Muscle of back (tissue), 11 donors: ENCODE data around the gene ZNF385C. TPM values are rescaled to one million over a fixed set of nuclear protein-coding genes. Genes with fewer than 3 reads are reported as not detected.

Source experiments
- DNase-seq, 3 donors: peaks; one replicate each; pipeline versions ENCODE4 v3.0.0 to v3.0.0-alpha.2; 2013
- polyA plus RNA-seq, 10 donors: library from polyadenylated mRNA; unstranded; fragments of 120-200 nt; gene quantifications; one replicate each; pipeline ENCODE4 v1.2.1, GENCODE V29; 2013; ENCODE audit not compliant: insufficient read length in 10 of 10

The ZNF385C gene
- polyA plus RNA-seq, 10 donors = 4.3 to 16.1 (median 7.8) TPM

DNA sequence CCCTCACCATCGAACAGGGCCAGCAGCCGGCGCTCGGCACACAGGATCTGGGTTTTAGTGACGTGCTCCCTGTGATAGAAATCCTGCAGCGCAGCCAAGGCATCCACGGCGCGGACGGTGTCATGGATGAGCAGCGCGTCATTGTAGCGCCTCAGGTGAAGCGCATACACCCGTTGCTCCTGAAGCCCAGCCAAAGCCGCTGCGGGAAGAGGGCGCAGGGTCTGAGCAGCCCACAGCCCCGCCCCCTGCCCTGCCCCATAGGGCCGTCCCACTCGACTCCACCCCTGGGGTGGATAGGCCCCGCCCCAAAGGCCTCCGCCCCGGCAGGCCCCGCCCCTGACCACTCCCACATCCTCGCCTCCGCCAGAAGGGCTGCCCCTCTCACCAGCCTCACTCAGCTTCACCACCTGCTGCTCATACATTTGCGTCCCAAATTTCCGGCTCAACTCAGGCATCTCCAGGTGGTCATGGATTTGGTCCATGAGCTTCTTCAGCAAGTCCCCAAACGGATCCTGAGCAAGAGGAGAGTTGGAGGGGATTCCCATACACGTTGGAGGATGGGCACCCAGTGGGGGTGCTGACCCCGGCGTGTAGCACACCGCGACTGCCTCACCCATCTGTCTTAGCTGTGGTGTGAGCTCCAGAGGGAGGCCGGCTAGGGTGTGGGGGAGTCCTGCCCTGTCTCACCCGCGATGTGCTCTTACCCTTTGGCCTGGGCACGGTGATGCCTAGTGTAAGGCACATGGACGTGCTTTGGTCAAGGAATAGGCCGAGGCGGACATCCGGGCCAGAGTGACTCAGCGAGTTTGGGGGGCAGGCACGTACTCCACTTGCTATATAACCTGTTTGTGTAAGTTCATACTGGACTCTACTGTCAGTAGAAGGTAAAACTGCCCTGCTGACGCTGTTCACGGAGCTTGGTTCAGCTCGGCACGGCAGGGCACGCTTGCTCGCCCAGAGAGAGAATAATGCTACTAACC, 9.6 kb upstream of the ZNF385C start:
- DNase-seq = peak; percentile 29 to 62 (median 51)

DNA sequence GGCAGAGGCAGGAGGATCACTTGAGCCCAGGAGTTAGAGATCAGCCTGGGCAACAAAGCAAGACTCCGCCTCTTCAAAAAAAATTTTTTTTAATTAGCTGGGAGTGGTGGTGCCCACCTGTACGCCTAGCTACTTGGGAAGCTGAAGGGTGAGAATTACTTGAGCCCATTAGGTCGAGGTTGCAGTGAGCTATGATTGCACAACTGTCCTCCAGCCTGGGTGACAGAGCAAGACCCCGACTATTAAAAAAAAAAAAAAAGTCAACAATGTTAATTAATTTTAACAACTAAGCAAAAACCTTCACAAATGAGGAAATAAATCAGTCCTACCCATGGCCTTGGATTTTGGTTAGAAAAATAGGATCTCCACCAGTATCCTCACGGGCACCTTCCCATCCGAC, 8.9 kb upstream of the ZNF385C start:
- no peak for DNase-seq

DNA sequence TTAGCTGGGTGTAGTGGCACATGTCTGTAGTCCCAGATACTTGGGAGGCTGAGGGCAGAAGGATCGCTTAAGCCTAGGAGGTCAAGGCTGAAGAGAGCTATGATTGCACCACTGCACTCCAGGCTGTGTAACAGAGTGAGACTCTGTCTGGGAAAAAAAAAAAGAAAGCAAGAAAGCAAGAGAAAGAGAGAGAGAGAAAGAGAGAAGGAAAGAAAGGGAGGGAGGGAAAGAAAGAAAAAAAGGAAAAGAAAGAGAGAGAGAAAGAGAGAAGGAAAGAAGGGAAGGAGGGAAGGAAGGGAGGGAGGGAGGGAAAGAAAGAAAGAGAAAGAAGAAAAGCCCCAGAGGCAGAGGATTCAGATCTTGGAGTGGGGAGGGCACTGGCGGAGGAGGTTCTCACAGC, 7.7 kb upstream of the ZNF385C start:
- no peak for DNase-seq

DNA sequence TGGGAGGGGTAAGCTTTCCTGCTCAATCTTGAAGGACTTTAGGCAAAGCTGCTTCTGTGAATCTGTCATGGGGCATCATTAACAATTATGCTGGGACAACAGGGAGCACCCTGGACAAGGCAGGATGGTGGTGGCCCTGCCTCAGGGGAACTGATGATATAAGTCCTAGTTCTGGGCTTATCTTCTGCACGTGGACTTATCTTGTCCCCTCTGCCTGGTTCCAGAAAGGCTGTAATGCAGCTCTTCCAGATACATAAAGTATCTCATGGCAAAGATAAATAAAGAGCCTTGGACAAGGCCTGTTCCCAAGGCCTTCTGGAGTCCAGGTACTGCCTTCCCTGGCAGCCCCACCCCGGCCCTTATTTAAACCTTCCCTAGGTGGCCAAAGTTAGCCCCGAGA, 6.0 kb upstream of the ZNF385C start:
- DNase-seq = no peak

DNA sequence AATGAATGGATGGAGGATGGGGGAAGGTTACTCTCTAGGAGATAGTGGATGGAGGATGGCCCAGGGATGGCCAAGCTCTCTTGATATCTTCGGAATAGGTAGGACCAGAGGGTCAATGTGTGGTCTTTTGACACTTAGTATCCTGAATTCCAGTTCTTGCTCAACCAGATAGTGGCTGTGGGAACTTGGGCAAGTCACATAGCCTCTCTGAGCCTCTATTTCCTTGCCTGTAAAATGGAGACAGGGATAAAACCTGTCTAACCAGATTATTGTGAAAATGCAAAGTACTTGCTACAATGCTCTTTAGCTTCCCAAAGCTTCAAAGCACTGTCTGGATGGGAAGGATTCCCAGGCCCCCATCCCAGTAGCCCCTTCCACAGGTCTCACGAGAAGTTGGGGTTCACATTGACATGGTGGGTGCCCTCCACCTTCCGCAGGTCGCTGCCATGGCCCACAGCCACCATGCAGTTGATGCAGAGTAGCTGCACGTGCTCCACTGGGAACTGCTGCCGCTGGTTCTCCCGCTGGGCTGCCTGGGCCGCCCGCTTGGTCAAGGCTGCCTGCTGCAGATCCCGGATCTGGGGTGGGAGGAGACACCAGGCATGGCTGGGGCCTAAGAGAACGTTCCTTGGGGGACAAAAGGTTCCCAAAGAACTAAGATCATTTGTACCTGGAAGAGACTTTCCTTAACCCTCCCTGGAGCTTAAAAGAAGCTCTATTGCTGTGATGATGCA, 5.1 kb upstream of the ZNF385C start:
- DNase-seq = no peak

DNA sequence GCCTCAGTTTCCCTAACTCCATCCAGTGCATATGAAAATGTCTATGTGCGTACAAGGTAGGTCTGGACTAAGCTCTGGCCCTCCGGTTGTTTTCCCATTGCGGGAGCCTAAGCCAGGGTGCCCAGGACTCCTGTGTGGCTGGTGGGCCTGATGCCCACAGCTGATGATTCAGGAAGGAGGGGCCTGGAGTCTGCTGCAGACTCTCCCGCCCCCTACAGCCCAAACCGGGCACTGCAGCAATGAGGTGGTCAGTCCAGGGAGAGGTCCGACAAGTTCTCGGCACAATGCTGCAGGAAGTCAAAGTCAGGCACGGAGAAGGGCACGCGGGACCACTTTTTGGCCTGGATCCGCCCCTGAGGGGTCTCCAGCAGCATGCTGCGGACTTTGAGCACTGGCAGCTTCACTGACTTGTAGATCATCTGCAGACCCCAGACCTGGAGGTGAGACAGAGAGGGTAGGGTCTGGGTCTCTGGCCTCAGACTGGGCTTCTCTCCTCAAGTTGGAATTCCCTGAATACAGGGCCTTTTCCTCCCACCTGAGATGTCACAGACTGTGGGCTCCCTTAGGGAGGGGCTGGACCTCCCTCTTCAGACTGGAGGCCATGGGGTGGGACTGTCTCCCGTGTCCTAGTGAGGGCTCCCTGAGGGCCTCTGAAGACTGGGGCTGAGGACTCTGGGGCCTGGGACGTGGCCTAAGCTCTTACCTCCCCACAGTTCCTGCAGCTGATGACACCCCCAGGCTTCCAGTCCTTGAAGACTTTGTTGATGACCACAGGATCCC, 3.4 kb upstream of the ZNF385C start:
- peak; percentile 35 to 61 (median 61) for DNase-seq

DNA sequence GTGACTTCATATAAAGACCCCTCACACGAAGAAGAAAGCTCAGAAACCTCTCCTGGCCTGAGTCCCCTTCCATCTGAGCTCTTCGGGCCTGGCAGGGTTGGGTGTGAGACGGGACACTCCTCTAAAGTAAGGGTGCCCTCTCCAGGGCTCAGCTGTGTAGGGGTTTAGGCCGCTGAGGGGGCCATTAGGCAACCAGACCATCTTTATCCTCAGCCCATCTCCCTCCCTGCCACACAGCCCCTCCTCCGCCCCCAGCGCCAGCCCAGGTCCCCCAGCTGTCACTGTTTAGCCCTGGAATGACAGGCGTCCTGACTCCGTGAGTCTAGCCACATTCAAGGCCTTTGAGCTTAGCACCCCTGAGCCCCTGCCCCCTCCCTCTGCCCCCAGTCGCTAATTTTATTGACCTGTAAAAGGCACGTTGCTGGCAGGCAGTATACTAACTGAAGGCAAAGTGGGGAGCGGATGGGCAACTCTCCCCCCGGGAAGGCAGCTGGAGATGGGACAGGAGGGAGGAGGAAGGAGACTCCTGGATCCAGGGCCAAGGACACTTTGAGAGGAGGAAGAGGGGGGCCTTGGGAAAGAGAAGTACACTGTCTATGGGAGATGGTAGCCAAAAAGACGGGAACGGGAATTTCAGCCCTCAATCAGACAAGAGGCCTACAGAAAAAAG, 592 bp upstream of the ZNF385C start:
- no peak for DNase-seq

DNA sequence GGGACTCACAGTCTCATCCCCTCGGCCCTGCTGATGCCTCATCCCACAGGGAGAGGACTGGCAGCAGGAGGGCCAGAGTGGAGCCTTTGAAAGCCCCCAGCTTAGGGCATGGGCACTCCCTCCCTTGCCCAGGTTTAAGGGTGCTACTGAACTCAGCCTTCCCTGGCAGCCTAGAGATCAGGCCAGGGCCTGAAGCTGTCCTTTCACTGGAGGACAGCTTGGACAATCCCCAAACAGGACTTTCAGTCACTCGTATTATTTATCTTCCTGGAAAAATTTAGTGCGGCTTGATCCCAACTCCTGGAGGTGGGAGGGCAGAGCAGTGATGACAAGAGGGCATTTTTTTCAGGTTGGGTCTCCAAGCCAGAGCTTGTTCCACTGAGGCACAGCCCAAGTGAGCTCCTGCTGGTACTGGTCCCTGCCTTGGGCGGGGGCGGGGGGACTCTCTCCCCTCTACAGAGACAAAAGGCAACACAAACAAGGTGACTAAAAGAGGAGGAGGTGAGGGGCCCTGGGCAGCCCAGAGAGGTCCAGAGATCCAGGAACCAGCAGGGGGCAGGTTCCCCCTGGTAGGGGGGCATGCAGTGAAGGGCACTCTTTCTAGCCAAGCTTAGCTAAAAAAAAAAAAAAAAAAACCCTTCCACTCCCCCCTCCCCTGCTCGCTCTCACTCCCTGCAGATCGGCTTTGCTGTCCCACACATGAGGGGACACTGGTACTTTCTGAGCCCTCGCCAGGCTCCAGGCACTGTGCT, 1.7 kb downstream of the ZNF385C start:
- no peak for DNase-seq

DNA sequence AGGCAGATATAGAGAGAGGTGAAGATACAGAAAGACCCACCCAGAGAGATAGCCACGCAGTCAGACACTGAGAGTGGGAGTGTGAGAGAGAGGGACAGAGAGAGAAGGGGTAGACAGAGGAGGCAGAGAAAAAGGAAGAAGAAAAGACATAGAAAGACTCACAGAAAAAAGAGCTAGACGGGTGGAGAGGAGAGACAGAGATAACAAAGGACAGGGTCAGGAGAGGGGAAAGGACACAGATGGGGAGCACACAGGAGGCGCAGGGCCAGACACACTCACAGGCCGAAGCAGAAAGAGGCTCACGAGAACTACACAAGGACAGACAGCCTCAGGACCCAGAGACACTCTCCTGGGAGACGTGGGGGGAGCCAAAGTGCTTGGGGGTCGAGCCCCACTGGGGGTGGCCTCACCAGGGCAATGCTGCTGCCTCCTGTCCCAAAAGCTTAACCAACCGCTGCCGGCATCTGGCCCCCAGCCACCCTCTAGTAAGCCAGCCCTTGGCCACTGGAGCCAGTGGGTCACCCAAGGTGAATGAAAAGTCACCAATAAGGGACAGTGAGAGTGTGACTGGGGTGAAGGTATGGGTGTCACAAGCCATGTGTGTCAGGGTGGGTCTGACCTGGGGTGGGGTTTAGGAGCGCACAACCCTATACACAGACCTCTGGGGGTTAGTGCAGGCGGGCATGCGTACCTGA, 3.8 kb downstream of the ZNF385C start:
- no peak for DNase-seq

DNA sequence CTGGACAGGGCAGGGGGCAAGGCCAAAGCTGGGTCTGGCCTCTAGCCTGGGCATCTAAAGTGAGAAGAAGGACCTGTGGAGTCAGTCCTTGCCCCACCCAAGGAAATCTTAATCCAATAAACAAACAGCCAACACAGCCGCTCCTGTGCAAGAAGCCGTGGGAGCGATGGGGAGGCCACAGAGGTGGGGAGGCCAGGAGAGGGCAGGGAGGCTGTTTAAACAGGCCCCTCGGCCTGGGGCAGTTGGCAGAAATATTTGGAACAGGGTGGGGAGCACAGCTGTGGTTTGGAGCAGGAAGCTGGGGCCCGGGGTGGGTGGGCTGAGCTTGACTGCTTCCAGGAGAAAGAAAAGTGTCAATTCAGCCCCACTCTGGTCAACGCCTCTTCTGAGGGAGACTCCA, 5.3 kb downstream of the ZNF385C start:
- no peak for DNase-seq

DNA sequence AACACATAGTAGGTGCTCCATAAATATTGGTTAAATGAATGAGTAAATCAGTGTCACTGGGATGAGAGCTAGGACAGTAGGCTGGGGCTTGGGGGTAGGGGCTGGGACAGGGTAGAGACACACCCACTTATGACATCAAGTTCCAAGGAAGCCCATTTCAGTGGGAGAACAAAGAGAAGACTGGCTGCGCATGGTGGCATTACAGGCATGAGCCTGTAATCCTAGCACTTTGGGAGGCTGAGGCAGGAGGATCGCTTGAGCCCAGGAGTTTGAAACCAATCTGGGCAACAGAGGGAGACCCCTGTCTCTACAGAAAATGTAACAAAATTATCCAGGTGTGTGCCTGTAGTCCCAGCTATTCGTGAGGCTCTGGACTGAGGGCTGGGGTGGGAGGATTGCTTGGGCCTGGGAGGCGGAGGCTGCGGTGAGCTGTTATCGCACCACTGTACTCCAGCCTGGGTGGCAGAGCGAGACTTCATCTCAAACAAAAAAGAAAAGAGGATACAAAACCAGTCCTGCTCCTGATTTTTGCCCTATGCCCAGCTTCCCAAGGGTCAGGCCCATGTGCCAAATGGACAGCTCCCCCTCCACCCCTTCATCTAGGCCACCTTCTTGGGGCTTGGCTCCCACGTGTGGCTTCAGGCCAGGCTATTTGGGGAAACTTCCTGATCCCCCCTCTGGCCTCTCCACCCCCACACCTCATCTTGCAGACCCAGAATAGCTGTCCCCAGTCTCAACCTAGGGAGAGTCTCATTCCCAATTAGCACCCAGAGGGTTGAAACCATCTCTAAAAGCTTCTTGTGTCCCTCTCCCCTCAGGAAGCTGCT, 7.1 kb downstream of the ZNF385C start:
- DNase-seq = no peak

DNA sequence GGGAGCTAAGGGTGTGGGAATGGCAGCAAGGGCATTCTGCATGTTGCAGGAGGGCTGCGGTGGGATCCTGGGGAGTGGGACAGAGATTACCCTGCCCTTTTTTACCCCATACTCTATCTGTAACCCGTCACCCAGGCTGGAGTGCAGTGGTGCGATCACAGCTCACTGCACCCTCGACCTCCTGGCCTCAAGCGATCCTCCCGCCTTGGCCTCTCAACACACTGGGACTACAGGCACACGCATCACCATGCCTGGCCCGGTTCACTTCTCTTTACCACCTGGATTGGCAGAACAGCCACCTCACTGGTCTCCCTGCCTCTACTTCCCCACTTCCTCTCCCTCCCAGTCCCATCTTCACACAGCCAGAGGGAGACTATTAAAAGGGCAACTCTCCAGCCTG, 9.5 kb downstream of the ZNF385C start:
- DNase-seq = no peak

DNA sequence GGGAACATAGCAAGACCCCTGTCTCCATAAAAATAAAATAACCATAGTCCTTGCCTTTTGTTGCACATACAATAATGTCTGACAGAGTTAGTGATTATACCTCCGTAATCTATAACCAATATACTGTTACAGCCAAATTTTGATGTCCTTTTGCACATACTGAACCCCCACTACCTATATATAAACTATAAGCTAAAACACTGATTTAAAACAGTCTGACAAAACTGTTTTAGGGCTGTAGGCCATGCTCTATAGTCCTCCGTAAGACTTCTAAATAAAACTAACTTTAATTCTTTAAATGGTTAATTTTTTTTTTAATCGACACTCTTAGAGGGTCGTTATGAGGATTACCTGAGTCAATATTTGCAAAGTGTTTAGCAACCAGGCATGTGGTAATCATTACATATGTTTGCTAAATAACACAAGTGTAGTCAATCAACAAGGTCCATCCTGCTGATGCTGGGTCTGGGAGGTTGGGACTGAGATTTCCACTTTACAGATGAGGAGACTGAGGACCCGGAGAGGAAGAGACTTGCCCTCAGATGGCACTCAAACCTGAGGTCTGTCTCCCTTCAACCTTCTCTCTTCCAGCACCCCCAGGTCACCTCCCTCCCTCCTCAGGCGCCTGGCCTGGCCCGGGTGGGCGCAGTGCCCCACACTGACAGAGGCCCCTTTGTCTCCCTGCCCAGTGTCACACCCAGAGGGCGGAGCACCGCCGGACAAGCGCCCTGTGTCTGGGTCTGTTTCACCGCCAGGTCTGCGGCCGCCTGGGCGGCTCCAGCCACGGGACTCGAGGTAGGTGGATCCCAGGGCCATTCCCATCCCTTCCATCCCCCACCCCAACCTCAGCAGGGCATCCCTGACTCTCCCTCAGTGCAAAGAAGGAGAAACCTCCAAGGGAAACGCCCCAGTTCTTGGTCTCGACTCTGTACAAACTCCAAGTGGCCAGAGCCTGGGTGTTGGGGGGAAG, 10.3 kb downstream of the ZNF385C start:
- DNase-seq = no peak

DNA sequence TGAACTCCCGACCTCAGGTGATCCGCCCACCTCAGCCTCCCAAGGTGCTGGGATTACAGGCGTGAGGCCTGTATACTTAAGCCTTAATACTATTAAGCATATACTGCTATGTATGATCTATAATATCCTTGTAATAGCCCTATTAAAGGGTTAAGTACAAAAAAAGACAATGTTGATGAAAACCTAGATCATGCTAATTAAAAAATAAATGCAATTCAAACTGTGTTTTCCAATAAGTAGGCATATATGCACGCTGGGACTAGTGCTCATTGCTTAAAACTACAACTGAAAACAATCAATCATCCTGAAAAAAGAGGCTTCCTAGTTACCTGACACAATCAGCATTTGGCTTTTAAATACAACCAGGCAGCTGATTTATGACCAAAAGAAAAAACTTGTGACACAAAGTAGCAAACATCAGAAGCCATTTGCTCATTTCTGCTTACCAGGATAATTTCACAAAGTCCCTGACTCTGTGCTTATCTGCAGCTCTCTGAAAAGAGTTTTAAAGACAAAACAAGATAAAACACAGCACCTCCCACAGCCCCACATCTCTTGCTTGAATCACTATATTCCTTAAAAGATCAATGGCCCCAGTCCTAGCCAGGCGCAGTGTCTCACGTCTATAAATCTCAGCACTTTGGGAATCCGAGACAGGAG, 11.1 kb downstream of the ZNF385C start:
- DNase-seq = no peak

DNA sequence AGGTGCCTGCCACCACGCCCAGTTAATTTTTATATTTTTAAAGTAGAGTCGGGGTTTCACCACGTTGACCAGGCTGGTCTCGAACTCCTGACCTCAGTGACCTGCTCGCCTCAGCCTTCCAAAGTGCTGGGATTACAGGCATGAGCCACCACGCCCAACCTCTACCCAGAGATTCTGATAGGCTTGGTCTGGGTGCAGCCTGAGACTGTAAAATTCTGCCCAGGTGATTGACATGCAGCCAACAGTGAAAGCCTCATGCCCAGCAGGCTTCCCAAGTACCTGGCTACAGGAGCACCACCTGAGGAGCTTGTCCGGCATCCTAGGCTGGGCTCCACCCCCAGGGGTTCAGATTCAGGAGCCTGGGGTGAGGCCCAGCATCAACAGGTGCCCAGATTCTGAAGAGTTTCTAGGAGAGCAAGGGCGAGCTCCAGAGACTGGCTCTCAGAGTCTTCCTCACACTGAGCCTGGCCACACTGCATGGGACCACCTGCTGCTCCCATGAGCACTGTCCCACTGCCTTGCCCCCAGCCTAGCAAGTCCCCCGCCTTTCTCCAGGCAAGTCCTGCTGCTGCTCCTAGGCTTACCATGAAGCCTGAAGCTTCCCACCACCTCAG, 16.6 kb downstream of the ZNF385C start:
- no peak for DNase-seq

DNA sequence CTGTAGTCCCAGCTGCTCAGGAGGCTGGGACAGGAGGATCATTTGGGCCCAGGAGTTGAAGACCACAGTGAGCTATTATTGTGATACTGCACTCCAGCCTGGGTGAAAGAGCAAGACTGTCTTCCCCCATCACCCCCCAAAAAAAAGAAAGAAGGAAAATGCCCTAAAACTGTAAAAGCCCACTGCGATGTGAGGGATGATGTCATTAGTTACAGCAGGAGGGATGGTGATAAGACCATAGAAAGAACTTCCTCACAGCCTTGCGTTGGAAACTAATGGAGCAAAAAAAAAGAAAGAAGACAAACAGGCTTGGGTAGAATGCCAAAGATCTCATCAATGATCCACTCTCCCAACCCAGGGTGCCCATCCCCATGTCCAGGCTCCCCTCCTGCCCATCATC, 18.7 kb downstream of the ZNF385C start:
- no peak for DNase-seq
